Measurements from ENCODE around the gene CYTH3. TPM values are rescaled to one million over a fixed set of nuclear protein-coding genes. Genes with fewer than 3 reads are reported as not detected.

CYTH3 gene
- total and polyA plus RNA-seq, 2 of the 8 experiments (the other 6 are each of a cell fraction or from before 2014, with no cell fraction given): 10.3 to 11.9 TPM

GRCh38 chr7:6241607-6241973, 30.8 kb downstream of the CYTH3 start (continued):
- TF ChIP-seq E2F6 (IDR thresholded peaks at IDR 0.05) (no peak), YY1 (IDR thresholded peaks at IDR 0.05; ENCODE audit: low read depth, low read length) (no peak)

All from H1 (cell line).